A375 (cell line): ENCODE data around the gene RMC1. TPM values are rescaled to one million over a fixed set of nuclear protein-coding genes. Genes with fewer than 3 reads are reported as not detected.

ENCODE experiments used
- small RNA-seq: library from RNA; depleted of rRNA; stranded (forward); fragments of <200 nt; gene quantifications from one replicate; pipeline ENCODE3, GENCODE V24; 2014
- total RNA-seq: library from RNA; depleted of rRNA; stranded (reverse); fragments of >200 nt; shearing (Covaris generic); gene quantifications from 2 replicates; pipeline ENCODE4 v1.2.3, GENCODE V29; 2014; rRNA removed

Gene RMC1
- 18.3 and 18.4 TPM in 2 replicates for total RNA-seq

DNA sequence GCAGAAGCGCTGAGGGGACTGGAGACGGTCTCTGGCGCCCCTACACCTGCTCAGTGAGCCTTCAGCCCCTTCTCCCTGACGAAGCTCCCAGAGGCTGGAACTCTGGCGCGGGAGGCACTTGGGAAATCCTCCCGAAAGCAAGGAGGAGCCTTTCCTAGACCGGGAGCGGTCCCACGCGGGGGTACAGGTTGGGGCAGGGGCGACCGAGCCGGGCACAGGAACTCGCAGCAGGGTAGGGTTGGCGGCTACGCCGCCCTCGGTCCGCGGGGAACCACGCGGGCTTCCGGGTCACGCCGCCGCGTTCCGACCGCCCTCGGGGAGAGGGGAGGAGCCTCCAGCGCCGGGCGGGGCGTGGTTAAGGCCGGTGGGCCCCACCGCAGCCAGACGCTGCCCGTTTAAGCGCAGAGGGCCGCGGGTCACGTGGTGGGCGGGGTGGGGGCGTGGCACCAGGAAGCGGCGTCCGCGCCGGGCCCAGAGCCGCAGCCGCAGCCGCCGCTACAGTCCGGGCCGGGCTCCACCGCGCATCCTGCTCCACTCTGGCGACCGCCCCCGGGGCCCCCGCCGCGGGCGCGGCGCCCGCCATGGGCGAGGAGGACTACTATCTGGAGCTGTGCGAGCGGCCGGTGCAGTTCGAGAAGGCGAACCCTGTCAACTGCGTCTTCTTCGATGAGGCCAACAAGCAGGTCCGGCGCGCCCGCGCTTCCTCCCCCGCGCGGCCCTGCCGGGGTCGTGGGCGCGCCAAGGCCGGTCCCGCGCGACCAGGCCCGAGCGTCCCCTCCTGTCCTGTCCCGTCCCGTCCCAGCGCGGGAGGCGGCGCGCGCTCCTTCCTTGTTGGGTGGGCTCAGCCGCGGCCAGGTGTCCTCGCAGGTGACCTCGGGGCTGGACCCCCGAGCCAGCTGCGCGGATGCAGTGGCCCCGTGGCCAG is at the start of gene RMC1:
Gene RMC1 (plus strand): TSS at position 474 of the 925 bp plus-strand sequence. CDS start 108 bp downstream, at position 582.

Small RNAs within 50 kb of the gene (small RNA-seq; reads per million reads assigned to genes)
- gene AC026634.1 = not detected
- gene RF00019 = not detected

Other genes with a start within 250 kb of the RMC1 start
- gene RIOK3, start 50.2 kb upstream of the RMC1 start, total RNA-seq = 41.2 and 43.9 TPM in 2 replicates
- 27.1 and 39.9 TPM in 2 replicates for gene NPC1, start 83.0 kb downstream of the RMC1 start, total RNA-seq
- 5.9 and 10.1 TPM in 2 replicates for gene ANKRD29, start 159.4 kb downstream of the RMC1 start, total RNA-seq
- 0.98 and 1.1 TPM in 2 replicates for gene LAMA3, start 185.9 kb downstream of the RMC1 start, total RNA-seq